GM06990 (cell line): ENCODE results near the gene CYP1B1.
"Not testable (repeated sequence)": the region's sequence is repeated elsewhere in the genome, so short reads cannot be mapped to it uniquely, and the experiment has no call there.

Source experiments
- DNase-seq: peaks from one replicate; pipeline ENCODE4 v3.0.0-alpha.2; 2011; ENCODE audit not compliant: insufficient read length; ENCODE audit errors: extremely low read depth
- H3K27me3 ChIP-seq: replicated peaks from 2 replicates; pipeline ENCODE4 v1.6.0; 2011; ENCODE audit warnings: low read length; ENCODE audit not compliant: control insufficient read depth, insufficient read depth
- H3K36me3 ChIP-seq: 2 replicates; pipeline ENCODE4 v1.5.1; 2011; ENCODE audit warnings: low read length; ENCODE audit not compliant: control insufficient read depth, insufficient read depth
- H3K4me3 ChIP-seq: replicated peaks from 2 replicates; pipeline ENCODE4 v1.5.1; 2011; ENCODE audit warnings: low read depth, mild to moderate bottlenecking, control low read depth, low read length
- TF ChIP-seq, protein P1 (sequence below): IDR thresholded peaks from 2 replicates; pipeline ENCODE4 v1.5.1; 2011; ENCODE audit warnings: low read length, control low read depth, mild to moderate bottlenecking, inconsistent platforms; ENCODE audit not compliant: insufficient read depth, poor library complexity, severe bottlenecking

Gene CYP1B1

DNA sequence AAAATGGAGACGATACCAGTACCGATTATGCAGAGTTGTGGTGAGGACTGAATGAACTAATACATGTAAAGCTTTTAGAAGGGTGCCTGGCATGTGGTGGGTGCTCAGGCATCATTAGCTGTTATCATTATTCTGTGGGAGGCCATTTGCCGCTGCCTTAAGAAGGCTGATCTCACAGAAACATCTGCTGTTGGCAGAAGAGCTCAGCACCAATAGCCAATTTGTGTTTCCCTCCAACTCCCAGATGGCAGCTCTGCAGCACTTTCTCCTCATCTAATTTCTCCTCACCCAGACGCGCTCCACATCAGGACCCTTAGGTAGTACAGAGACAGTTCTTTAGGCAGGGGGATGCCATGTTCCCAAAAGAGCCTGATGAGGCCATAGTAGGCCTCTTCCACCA, 15.8 kb upstream of the CYP1B1 start:
- H3K27me3 ChIP-seq, result no peaks in the 10 kb centered on the region
- DNase-seq, result no peak

DNA sequence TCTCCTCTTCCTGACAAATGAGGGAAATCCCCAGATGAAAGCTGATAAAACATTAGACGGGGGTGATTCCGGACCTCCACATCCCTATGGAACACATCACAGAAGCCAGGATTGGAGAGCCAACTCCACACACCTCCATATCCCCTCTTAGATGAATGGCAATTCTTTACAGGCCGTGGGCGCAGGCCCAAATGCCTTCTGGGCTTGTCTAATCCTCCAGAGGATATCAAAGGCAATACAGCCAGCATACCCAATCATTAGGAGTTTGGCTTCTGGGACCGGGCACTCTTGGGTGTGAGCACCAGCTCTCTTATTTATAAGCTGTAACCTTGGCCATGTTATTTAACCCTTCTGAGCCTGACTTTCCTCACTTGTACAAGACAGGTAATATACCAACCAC, 15.0 kb upstream of the CYP1B1 start:
- no peak for DNase-seq
- Histone ChIP-seq H3K36me3 (no peaks in the 10 kb centered on the region), H3K27me3 (no peaks in the 10 kb centered on the region), H3K4me3 (no peak overlapping the region)
- TF ChIP-seq, protein P1, sequence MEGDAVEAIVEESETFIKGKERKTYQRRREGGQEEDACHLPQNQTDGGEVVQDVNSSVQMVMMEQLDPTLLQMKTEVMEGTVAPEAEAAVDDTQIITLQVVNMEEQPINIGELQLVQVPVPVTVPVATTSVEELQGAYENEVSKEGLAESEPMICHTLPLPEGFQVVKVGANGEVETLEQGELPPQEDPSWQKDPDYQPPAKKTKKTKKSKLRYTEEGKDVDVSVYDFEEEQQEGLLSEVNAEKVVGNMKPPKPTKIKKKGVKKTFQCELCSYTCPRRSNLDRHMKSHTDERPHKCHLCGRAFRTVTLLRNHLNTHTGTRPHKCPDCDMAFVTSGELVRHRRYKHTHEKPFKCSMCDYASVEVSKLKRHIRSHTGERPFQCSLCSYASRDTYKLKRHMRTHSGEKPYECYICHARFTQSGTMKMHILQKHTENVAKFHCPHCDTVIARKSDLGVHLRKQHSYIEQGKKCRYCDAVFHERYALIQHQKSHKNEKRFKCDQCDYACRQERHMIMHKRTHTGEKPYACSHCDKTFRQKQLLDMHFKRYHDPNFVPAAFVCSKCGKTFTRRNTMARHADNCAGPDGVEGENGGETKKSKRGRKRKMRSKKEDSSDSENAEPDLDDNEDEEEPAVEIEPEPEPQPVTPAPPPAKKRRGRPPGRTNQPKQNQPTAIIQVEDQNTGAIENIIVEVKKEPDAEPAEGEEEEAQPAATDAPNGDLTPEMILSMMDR, result no peak

More for the DNA sequence above, 15.8 kb upstream of the CYP1B1 start:
- H3K4me3 ChIP-seq, result no peak overlapping the region
- TF ChIP-seq, protein P1, result no peak
- no peaks in the 10 kb centered on the region for H3K36me3 ChIP-seq

DNA sequence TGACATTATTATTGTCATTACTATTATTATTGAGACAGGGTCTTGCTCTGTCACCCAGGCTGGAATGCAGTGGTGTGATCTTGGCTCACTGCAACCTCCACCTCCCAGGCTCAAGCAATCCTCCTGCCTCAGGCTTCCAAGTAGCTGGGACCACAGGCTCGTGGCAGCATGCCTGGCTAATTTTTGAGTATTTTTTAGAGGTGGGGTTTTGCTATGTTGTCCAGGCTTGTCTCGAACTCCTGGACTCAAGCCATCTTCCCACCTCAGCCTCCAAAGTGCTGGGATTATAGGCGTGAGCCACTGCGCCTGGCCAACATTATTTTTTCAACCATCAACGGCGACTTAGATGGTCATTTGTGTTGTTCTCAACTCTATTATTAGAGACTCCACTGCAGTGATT, 14.3 kb upstream of the CYP1B1 start:
- H3K27me3 ChIP-seq, H3K4me3 ChIP-seq: not testable (repeated sequence)

DNA sequence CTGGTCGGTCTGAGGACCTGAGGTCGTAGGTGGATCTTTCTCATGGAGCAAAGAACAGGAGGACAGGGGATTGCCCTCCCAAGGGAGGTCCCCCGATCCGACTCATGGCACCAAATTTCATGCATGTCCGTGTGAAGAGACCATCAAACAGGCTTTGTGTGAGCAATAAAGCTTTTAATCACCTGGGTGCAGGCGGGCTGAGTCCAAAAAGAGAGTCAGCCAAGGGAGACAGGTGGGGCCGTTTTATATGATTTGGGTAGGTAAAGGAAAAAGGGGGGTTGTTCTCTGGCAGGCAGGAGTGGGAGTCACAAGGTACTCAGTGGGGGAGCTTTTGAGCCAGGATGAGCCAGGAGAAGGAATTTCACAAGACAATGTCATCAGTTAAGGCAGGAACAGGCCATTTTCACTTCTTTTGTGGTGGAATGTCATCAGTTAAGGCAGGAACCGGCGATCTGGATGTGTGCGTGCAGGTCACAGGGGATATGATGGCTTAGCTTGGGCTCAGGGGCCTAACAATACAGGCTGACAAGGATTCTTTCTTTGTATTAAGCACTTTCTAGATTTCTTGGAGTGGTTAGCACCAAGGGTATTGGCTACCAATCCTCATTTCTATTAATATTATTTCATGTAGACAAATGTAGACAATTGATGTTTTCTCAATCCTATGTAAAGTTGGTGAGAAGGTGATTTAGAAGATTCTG, 10.2 kb upstream of the CYP1B1 start:
- H3K4me3 ChIP-seq, DNase-seq, H3K36me3 ChIP-seq, H3K27me3 ChIP-seq: not testable (repeated sequence)

More for the DNA sequence above, 14.3 kb upstream of the CYP1B1 start:
- not testable (repeated sequence) for H3K36me3 ChIP-seq, DNase-seq

DNA sequence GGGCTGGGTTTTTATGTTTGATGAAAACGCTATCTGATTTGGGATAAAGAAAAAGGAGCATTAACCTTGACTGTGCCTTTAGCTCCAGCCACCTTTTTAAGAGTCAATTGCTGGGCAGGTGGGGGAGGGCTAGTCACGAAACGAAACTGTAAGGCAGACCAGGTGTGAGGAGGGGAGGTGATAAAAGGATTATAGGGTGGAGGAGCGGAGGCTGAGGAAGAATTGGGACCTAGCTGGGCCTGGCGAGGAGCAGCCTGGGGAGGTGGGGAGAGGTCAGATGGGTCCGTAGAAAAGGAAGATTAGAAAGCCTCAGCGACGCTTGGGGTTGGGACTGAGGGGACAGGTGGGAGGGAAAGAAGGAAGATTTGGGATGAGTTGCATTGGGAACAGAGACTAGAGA, 8.6 kb upstream of the CYP1B1 start:
- not testable (repeated sequence) for H3K27me3 ChIP-seq, H3K4me3 ChIP-seq, H3K36me3 ChIP-seq, DNase-seq

DNA sequence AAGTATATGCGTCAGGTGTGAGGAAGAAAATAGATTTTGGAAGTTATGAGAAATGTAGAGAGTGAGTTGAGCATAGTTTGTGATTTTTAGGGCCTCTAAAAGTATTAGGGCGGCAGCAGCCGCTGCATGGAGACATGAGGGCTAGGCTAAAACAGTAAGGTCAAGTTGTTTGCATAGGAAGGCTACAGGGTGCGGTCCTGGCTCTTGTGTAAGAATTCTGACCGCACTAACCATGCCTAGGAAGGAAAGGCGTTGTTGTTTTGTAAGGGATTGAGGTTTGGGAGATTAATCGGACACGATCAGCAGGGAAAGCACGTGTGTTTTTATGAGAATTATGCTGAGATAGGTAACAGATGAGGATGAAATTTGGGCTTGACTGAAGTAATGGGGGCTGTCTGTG, 6.8 kb upstream of the CYP1B1 start:
- not testable (repeated sequence) for H3K27me3 ChIP-seq, H3K4me3 ChIP-seq, H3K36me3 ChIP-seq, DNase-seq

DNA sequence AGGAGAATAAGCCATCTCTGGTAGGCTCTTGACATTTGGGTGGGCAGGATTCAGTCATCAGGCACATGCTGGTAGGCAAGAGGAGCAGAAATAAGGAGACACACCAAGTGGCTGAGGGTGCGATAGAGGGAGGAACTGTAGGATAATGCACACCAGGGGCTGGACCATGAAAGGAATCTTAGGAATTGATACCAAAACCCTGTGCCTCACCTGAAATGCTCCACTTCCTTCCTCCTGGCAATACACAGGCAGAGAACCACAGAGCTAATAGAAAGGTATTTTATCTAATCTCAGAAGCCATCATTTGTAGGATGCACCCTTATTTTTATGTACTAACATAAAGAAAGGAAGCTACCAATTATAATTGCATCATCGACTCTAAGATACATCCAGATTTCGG, 4.4 kb upstream of the CYP1B1 start:
- H3K36me3 ChIP-seq, result no peaks in the 10 kb centered on the region
- TF ChIP-seq, protein P1, result no peak
- no peak for DNase-seq
- H3K27me3 ChIP-seq, result no peaks in the 10 kb centered on the region; the same call in 1 of the 2 replicates
- no peak overlapping the region for H3K4me3 ChIP-seq
